Renal cortex interstitium (tissue), 11 donors: Measurements from ENCODE around the gene RNF8. TPM values are rescaled to one million over a fixed set of nuclear protein-coding genes. Genes with fewer than 3 reads are reported as not detected.
"Not testable (repeated sequence)": the region's sequence is repeated elsewhere in the genome, so short reads cannot be mapped to it uniquely, and the experiment has no call there.

Experiments used
- DNase-seq, 11 donors: peaks; one replicate each; pipeline ENCODE4 v3.0.0-alpha.2; 2013; ENCODE audit warnings: low read depth in 9 of 11, low spot score in 4 of 11; ENCODE audit errors: extremely low read depth in 1 of 11
- polyA plus RNA-seq, 3 donors: library from polyadenylated mRNA; unstranded; fragments of 120-200 nt; gene quantifications; one replicate each; pipeline ENCODE4 v1.2.1, GENCODE V29; 2013; ENCODE audit not compliant: insufficient read length in 3 of 3

The RNF8 gene
- polyA plus RNA-seq, 3 donors = 26.2 to 32.3 (median 31.1) TPM

DNA sequence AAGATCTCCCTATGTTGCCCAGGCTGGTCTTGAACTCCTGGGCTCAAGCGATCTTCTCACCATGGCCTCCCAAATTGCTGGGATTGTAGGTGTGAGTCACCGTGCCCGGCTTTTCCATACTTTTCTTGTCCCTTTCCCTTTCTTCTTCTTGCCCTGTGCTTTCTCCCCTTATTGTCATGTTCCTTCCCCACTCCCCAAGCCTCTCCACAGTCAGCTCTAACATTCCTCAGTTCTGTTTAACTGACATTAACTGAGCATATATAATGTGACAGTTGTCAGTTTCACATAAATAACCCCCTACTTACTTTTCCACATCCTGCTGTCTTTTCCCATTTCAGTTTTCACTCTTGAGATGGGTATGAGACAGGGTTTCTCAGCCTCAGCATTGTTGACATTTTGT lies 9.5 kb upstream of the RNF8 start:
- DNase-seq = no peak

DNA sequence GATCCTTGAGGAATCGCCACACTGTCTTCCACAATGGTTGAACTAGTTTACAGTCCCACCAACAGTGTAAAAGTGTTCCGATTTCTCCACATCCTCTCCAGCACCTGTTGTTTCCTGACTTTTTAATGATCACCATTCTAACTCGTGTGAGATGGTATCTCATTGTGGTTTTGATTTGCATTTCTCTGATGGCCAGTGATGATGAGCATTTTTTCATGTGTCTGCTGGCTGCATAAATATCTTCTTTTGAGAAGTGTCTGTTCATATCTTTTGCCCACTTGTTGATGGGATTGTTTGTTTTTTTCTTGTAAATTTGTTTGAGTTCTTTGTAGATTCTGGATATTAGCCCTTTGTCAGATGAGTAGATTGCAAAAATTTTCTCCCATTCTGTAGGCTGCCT lies 8.0 kb upstream of the RNF8 start:
- DNase-seq = not testable (repeated sequence)

DNA sequence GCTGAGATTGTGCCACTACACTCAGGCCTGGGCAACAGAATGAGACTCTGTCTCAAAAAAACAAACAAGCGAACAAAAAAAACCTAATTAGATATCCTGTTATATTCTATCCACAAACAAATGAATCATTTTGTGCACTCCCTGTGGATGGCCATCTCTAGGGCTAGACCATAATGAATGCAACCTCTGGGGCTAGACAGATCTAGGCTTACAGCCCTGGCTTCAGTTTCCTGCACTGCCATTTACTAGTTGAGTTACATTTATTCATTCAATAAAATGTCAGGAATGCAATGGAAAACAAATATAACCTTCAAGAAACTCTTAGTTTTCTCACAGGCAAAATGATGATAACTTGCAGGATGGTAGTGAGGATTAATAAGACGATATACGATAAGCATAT lies 6.6 kb upstream of the RNF8 start:
- DNase-seq = no peak

DNA sequence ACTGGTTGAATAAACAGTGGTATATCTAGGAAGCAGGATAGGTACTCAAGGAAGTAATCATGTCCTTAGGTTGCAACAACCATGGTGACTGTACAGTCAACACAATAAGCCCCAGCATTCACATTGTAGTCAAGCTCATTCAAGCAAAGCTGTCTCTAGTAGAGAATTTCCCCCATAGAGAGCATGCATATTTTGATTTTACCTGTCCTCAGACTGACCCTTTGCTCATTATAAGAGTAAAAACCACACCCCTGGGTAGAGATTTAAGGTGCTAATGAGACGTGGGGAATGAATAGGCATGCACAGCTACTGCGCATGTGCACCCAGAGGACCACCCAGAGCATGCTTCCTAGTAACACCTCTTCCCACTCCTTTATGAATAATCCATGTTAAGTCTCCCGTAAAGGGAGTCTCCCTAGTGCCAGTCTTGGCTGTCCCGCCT lies 6.1 kb upstream of the RNF8 start:
- no peak for DNase-seq

DNA sequence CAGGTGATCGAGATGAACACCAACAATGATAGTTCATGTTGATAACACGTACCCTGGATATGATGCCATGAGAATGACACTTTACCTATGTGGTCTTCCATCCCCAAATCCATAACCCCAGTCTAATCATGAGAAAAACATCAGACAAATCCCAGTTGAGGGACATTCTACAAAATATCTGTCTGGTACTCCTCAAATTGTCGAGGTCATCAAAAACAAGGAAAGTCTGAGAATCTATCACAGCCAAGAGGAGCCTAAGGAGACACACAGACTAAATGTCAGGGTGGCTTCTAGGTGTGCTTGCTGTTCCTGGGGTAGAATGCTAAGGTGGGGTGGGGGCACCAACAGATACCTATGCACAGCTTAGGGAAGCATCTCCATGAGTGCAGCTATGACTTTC lies 2.8 kb upstream of the RNF8 start:
- no peak for DNase-seq

DNA sequence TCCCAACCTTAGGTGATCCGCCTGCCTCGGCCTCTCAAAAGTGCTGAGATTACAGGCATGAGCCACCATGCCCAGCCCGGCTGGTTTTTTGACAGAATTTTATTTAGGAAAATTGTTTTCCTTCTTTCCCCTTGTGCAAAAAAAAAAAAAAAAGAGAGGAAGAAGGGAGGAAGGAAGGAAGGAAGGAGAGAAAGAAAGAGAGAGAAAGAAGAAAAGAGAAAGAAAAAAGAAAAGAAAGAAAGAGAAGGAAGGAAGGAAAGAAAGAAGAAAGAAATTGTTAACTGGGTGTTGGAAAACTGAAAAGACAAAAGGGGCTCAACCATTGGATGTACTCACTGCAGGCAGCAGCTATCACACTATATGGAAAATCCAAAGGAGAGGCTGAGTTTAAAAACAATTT lies 1.4 kb upstream of the RNF8 start:
- no peak for DNase-seq

DNA sequence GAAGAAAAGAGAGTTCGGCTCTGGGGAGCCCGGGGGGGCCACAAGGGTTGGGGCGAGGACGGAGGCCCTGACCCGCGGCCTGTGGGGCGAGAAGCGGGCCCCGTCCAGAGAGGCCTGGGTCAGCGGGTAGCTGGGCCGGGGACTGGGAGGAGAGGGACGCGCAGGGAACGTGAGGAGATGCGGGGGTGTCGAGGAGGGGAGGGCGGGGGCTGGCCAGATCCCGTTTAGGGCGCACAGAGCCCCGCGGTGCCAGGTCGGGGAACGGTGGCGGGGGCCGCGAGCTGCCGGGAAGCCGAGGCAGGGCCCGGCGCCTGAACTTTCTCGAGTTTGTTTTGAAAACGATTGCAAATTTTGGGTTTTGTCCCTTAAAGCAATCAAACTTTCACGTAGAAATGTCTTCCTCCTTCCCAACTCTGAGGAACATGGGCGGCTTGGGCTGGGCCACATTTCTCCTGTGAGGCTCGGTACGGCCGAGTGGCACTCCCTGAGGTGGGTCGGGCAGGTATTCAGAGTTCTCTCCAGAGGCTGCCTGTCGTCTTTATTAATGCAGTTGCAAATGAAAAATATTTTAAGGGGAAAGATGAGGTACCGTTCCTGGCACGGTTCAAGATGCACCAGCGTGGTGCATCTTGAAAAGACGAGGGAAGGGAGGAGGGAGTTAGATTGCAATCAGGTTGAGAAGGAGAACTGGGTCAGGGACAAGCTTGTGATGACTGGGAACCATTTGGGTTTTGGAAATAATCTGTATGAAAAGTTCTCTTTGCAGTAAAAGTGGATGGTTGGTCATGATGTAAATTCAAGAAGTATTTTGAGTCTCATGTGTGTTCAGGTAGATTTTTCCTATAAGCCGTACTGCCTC lies 972 bp downstream of the RNF8 start:
- no peak for DNase-seq

DNA sequence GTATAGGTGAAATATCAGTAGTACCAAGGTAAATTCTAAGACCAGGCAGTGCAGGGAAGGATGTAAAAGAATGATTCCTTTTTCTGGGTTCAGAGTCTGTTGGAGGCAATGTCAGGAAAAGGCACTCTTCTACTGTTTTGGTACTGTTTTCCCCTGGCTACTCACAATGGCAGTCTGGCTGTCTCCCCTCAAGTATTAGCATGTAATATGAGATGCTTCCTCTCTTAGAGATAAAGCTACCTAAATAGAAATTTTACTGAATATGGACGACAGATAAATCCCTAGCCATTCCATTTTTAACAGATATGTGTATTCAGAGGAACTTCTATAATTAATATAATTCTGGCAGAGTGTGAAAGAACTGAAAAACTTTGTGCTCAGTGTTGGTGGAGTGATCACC lies 3.5 kb downstream of the RNF8 start:
- DNase-seq = no peak

DNA sequence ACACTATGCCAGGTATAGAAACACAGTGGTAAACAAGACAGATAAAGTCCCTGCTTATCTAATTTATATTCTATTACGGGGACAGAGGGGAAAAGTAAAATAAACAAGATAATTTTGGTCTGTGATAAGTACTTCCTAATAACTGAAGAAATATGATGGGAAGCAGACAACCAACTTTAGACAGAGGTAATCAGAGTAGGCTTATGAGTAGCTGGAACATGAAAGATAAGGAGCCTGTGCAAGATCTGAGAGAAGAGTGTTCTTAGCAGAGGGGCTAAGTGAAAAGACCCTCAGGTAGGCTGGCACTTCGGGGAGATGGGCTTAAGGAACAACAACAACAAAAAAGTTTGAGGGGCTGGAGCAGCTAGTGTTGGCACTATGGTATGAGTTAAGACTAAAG lies 4.1 kb downstream of the RNF8 start:
- no peak for DNase-seq

DNA sequence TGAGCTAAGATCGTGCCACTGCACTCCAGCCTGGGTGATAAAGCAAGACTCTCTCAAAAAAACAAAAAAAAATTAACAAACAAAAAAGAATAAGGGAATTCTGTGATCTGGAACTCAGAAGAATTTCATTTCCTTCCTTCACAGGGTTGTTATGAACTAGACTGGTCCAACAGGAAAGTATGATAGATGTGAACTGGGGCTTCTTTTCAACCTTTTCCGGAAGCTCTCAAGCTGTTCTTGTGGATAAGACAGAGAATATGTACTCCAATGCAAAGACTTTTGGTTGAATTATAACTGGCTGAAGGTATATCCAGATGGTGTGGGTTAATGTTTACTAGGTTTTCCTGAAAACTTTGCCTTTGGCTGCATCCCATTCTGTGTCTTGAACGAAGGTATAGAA lies 5.3 kb downstream of the RNF8 start:
- no peak for DNase-seq

DNA sequence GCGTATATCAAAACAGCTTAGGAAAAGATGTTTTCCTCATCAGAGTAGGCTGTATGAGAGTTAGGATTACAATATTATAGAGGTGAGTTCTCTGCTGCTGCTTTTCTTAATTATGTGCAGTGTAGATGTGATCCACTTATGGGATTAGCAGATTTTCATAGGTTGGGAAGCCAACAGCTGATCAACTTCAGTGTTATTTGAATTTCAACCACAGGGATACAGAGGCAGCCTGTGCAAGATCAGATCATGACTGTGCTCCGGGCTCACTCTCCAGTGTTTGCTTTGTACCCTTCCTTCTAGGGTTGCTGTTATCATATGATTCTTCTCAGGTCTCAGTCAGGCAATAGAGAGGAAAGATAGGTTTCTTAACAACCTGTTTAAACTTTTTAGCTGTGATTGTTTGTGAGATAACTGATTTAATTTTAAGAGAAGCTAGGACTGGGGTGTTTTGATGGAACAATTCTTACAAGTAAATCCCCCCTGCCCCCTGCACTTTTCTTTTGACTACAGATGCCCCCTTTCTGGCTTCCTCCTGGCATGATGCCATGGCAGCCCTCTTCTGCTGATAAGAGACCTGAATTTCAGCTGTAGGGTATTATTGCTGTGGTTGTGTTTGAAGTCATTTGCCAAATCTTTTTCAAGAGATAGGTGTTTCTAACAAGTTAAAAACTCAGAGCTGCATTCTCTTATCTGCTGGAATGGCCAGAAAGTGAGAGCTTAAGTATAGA lies 8.5 kb downstream of the RNF8 start:
- no peak for DNase-seq

DNA sequence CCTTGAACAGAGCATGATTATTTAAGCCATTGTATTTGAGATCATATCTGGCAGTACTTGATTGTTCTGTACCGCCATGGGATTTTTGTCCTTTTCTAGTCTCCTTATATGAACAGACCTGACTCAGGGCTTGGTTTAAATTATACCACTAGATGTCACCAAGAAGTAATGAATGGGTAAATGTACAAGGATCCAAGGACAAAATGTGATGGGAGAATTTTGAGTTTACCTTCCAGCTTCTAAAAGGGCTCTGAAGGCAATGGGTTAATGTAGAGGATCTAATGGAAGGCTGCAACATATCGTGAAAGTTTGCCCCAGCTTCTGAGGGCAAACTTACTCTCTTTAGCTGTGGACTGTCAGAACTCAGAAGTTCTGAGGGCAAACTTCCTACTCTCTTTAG lies 12.0 kb downstream of the RNF8 start:
- no peak for DNase-seq

DNA sequence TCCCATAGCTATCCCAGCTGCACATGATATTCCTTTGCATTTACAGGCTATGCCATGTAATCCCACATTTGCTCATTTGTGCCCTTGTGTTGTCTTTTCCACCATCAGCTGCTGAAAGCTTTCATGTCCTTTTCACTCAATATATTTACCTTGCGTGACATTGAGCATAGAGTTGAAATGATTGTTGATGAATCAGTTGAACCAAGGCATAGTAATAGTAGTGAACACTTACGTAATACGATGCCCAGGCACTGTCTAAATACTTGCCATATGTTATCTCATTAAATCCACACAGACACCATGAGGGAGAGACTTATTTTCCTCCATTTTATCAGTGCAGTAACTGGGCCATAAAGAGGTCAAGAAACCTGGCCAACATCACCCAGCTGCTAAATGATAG lies 13.1 kb downstream of the RNF8 start:
- DNase-seq = no peak

DNA sequence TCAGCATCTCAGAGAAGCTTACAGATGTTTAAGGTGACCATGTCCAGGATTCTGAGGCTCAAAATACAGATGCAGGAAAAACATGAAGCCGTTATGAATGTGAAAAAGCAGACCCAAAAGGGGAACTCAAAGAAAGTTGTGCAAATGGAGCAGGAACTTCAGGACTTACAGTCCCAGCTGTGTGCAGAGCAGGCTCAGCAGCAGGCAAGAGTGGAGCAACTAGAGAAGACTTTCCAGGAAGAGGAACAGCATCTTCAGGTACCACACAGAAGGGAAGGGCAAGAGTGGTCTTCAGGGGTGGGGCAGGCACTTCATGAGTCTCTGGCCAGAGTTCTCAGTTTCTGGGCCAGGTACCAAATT lies 15.2 kb downstream of the RNF8 start:
- no peak for DNase-seq

DNA sequence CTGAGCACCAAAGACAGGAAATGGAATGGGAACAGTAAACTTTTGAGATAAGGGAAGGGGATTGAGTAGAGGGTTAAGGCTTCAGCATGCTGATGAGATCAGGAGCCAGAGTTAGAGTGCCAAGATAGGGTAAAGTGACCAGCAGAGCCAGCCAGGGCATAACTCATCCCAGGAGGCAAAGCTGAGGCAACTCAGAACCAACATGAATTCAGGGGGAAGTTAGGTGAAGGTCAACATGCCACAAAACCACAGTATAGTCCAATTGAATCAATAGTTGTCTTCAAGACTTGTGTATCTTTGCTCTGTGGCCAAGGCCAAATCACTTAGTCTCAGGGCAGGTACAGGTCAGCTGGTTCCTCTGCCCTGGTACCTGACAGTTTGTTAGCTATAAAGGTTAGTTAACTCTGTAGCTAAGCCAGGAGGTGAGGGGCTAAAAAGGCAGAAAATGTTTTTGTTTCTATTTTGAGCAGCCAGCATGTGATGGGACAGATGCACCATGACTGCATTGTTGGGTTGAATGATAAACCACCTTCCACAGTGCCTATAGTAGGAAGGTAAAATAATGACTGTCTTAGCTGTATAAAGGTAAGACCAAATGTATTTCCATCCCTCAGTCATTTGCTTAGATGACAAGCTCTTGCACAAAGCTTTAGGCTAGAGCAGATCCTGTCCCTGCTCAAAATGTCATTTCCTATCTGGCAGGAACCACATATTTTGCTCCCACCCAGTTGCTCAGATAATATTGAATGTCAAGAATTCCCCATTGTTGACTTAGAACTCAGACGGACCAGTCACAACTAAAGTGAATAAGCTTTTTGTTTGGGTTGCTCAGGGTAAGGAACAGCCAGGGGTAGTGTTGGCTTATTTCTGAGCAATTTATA lies 15.8 kb downstream of the RNF8 start:
- no peak for DNase-seq

DNA sequence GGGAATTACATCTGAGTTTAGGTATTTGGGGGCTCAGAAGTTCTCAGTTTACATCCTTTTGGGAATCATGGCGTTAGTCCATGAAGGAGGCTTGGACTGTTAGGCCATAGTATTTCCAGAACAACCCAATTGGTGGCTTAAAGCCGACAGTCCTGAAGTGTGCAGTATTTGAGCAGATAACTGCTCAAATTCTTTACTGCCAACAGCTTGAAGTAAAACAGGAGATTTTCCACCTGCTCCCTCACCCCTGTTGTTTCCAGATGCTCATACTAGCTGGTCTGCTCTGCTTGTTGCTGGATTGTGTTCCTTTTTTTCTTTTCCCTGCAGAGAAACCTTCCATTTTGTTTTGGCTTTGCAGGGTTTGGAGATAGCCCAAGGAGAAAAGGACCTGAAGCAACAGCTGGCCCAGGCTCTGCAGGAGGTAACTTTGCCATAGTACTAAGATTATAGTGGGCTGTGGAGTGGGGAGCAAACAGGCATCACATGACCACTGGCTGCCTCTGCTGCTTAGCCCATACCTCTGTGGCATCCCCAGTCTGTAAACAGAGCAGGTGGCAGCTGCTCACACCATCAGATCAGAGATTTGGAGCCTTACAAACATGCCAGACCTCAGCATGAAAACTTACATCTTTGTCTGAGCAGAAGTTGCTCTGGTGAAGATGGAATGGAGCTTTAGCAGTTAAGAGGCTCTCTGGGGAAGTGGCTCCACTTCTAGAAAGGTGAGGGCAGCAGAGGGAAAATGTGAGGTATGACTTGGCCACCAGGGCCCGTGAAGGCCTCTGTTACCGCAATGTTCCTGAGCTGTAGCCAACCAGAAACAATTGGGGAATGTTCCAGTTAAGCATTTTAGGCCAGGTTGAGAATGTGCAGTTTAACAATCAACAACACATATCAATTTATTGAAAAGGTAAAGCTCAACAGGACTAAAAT lies 17.6 kb downstream of the RNF8 start:
- DNase-seq = no peak

DNA sequence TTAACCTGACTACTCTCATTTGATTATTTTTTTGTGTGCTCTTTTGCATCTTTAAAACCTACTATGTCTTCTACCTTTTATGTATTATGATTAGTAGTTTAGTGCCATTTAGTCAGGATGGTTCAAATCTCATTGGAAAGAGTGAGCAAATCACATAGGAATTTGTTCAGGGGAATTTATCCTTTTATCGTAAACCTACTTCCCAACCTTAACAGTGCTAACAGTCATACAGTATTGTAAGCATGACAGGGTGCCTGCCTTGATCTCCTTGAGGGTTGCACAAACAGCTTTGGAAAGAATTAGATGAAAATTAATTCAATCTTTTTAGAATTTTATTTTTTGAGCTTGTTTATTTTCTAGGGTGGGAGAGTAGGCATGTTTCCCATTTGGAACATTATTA lies 18.3 kb downstream of the RNF8 start:
- no peak for DNase-seq

DNA sequence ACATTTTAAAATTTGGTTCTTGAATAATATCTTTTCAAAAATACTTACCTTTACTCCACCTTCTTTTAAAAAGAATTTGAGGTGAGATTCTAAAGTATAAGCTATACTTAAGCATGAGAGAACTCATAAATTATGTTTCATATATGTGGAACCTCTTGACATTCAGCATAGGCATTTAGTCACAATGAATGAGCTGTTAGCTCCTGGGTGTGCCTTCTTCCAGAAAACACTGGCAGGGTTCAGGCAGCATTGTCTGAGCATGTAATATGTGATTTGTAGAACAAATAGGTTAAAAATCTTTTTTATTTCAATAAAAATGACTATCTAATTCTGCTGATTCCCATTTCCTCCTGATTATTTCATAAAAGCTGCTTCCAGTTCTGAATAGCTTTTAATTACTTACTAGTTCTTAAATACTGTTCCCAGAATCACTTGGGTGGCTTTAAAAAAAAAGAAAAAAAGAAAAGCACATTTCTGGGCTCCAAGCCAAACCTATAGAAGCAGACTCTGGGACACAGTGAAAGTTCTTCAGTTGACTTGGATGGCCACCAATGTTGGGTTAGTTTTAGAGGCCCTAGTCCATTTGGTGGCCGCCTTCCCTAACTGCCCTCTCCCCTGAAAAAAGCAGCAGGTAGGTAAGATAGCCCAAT lies 20.2 kb downstream of the RNF8 start:
- no peak for DNase-seq
